Heart left ventricle (tissue), 16 donors: ENCODE measurements around the gene KCNQ4. TPM values are rescaled to one million over a fixed set of nuclear protein-coding genes. Genes with fewer than 3 reads are reported as not detected.
A peak's percentile ranks its signal among the peaks of the same experiment; 100 is the strongest.

Experiments used
- ATAC-seq, 4 donors: fragments of 200-7000 bp; cut with Tn5 transposase; one replicate each; pipeline ENCODE4 v1.9.1; 2020 to 2022; ENCODE audit warnings: moderate library complexity in 4 of 4, mild to moderate bottlenecking in 3 of 4, moderate number of reproducible peaks in 1 of 4
- DNase-seq, 5 donors: peaks; one replicate each; pipeline ENCODE4 v3.0.0-alpha.2; 2020
- H3K27ac ChIP-seq, 12 donors: fragments of 200-600 bp; sonication (generic) in 4 of 12; one replicate each; pipeline versions ENCODE4 v1.5.0 to v1.8.0; 2016 to 2022; ENCODE audit warnings: mild to moderate bottlenecking in 2 of 12
- H3K27me3 ChIP-seq, 9 donors: fragments of 200-600 bp; sonication (generic) in 2 of 9; one replicate each; pipeline versions ENCODE4 v1.5.1 to v1.8.0; 2016 to 2022; ENCODE audit warnings: mild to moderate bottlenecking in 3 of 9
- H3K36me3 ChIP-seq, 9 donors: fragments of 200-600 bp; sonication (generic) in 2 of 9; one replicate each; pipeline versions ENCODE4 v1.5.0 to v1.8.0; 2018 to 2022; ENCODE audit warnings: mild to moderate bottlenecking in 2 of 9
- H3K4me1 ChIP-seq, 12 donors: fragments of 200-600 bp; sonication (generic) in 4 of 12; one replicate each; pipeline versions ENCODE4 v1.5.0 to v1.8.0; 2016 to 2022; ENCODE audit warnings: mild to moderate bottlenecking in 3 of 12
- H3K4me3 ChIP-seq, 12 donors: fragments of 200-600 bp; sonication (generic) in 4 of 12; one replicate each; pipeline versions ENCODE4 v1.5.0 to v1.8.0; 2017 to 2022; ENCODE audit warnings: mild to moderate bottlenecking in 9 of 12, moderate library complexity in 4 of 12
- H3K9me3 ChIP-seq, 12 donors: fragments of 200-600 bp; sonication (generic) in 4 of 12; one replicate each; pipeline versions ENCODE4 v1.5.0 to v1.8.0; 2016 to 2022; ENCODE audit warnings: mild to moderate bottlenecking in 1 of 12
- POLR2A ChIP-seq, 2 donors: fragments of 450-650 bp; IDR thresholded peaks; one replicate each; pipeline ENCODE4 v1.6.1; 2017; ENCODE audit warnings: antibody characterized with exemption in 2 of 2, mild to moderate bottlenecking in 2 of 2, moderate library complexity in 2 of 2
- WGBS, 4 donors: extraction: QIAGEN DNeasy Blood & Tissue Kit in 2 of 4; methylation state at CpG; one replicate each; pipeline versions ENCODE4 v1.1.5 to v1.1.7; 2013 to 2018; 5-methylcytosine and 5-hydroxymethylcytosine counted together
- intact Hi-C, 10 donors: fragments of 100-400 bp; cut with DNase I; formaldehyde crosslinking; loops; one replicate each; pipeline versions ENCODE4 v1.11.1 to v1.14.2; 2022
- polyA plus RNA-seq, 2 donors: library from polyadenylated mRNA; stranded (reverse); fragments of 200-250 nt; gene quantifications; one replicate each; pipeline ENCODE4 v1.2.3, GENCODE V29; 2013
- total RNA-seq, 9 donors: library from RNA; depleted of rRNA in 2 of 9; stranded (reverse); fragments of >200 nt in 2 of 9; fragmentation: NEBNext Ultra II Directional in 3 of 9; extraction: Animal tissue kit (Norgen Biotek cat#: 25700) in 3 of 9; gene quantifications; one replicate each; pipeline versions ENCODE4 v1.1.0 to v1.2.4, GENCODE V29; 2016 to 2023
- TF ChIP-seq, protein P1 (sequence below), 12 donors: fragments of 200-600 bp; sonication (generic) in 4 of 12; IDR thresholded peaks; one replicate each; pipeline versions ENCODE4 v1.5.0 to v1.8.0; 2018 to 2022; ENCODE audit warnings: antibody characterized with exemption in 12 of 12, mild to moderate bottlenecking in 5 of 12
- donor health status: ischemic (EF 13 %, LVEDD 7.1; RV severe dilation, severe dysfunction).
- donor health status: healthy with polysubstance abuse.
- donor health status: DM: no; HTN: yes; CAD: no.
- donor health status: DM: no; HTN: no; CAD: no.
- donor health status: ischemic (EF 25% LVEDD 6.9; RV normal size, moderate dysfunction).
- donor health status: ischemic (EF 25% LVEDD 5.7; RV mildly dilated, moderate dysfunction).
- donor health status: healthy.
- donor health status: DM: yes; HTN: yes; CAD: no.
- donor health status: ischemic (EF 35%, LVEDD 5.7; RV mildly dilated, moderate dysfunction).
- donor health status: nonischemic (EF 11% LVEDD 7.7; RV severe dilation, severe dysfunction).
- donor health status: DM: yes; HTN: yes; CAD: no.
- donor health status: PGD.
- donor health status: ischemic (EF 29% LVEDD 5.4; RV normal size, mild dysfunction).
- donor health status: nonischemic (EF 23%, LVEDD 6.1; RV moderate dilation, normal function).

KCNQ4 gene
- total and polyA plus RNA-seq, 11 donors = 1.3 to 4.4 (median 1.9) TPM

- Histone ChIP-seq H3K4me3 (no peak overlapping the region), H3K4me1 (peaks cover 6 to 45% (median 29%) of the 10 kb centered on the region in 12 donors), H3K27ac (peak overlapping the region in 2 of 12 donors; percentile 18 to 79), H3K36me3 (no peaks in the 10 kb centered on the region), H3K9me3 (no peaks in the 10 kb centered on the region), H3K27me3 (no peaks in the 10 kb centered on the region)
- DNase-seq = peak in 3 of 5 donors; percentile 76 to 90 (median 84)
- TF ChIP-seq POLR2A (IDR thresholded peaks at IDR 0.05) = no peak
- TF ChIP-seq, protein P1, sequence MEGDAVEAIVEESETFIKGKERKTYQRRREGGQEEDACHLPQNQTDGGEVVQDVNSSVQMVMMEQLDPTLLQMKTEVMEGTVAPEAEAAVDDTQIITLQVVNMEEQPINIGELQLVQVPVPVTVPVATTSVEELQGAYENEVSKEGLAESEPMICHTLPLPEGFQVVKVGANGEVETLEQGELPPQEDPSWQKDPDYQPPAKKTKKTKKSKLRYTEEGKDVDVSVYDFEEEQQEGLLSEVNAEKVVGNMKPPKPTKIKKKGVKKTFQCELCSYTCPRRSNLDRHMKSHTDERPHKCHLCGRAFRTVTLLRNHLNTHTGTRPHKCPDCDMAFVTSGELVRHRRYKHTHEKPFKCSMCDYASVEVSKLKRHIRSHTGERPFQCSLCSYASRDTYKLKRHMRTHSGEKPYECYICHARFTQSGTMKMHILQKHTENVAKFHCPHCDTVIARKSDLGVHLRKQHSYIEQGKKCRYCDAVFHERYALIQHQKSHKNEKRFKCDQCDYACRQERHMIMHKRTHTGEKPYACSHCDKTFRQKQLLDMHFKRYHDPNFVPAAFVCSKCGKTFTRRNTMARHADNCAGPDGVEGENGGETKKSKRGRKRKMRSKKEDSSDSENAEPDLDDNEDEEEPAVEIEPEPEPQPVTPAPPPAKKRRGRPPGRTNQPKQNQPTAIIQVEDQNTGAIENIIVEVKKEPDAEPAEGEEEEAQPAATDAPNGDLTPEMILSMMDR (IDR thresholded peaks at IDR 0.05) = no peak
- 59 to 69% (median 64%) methylated on average over 9 of the region's 9 CpGs for WGBS, 4 donors
- peak; percentile 68 to 92 (median 79) for ATAC-seq
- intact Hi-C loops = no loop called here
Observed at GRCh38 chr1:40796939-40797667, 13.5 kb downstream of the KCNQ4 start.

DNA sequence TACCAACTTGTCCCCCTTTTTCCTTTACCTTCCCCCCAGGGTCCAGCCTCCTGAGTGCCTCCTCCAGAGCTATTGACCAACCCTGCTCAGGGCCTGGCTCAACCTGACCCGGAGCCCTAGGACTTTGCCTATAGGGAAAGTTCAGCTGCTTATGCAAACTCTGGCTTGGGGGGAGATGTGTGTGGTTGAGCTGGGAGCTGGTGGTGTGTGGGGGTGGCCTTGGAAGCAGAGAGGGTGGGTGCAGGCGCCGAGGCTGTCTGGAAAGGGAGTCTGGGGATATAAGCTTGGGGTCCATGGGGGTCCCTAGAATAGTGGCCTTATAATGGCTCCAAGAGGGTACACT, 14.1 kb downstream of the KCNQ4 start:
- intact Hi-C loops = no loop called here
- ATAC-seq (no peak), DNase-seq (peak in 1 of 5 donors; percentile 46)
- WGBS, 4 donors = 91 to 97% (median 94%) methylated on average over 3 of the region's 3 CpGs
- H3K9me3 ChIP-seq = no peaks in the 10 kb centered on the region
- peak overlapping the region in 1 of 12 donors; percentile 79 for H3K27ac ChIP-seq
- no peak overlapping the region for H3K4me3 ChIP-seq
- H3K27me3 ChIP-seq = no peaks in the 10 kb centered on the region
- TF ChIP-seq, protein P1 (IDR thresholded peaks at IDR 0.05) = no peak
- no peak for TF ChIP-seq POLR2A (IDR thresholded peaks at IDR 0.05)
- no peaks in the 10 kb centered on the region for H3K36me3 ChIP-seq
- peaks cover 6 to 50% (median 31%) of the 10 kb centered on the region in 12 donors for H3K4me1 ChIP-seq

DNA sequence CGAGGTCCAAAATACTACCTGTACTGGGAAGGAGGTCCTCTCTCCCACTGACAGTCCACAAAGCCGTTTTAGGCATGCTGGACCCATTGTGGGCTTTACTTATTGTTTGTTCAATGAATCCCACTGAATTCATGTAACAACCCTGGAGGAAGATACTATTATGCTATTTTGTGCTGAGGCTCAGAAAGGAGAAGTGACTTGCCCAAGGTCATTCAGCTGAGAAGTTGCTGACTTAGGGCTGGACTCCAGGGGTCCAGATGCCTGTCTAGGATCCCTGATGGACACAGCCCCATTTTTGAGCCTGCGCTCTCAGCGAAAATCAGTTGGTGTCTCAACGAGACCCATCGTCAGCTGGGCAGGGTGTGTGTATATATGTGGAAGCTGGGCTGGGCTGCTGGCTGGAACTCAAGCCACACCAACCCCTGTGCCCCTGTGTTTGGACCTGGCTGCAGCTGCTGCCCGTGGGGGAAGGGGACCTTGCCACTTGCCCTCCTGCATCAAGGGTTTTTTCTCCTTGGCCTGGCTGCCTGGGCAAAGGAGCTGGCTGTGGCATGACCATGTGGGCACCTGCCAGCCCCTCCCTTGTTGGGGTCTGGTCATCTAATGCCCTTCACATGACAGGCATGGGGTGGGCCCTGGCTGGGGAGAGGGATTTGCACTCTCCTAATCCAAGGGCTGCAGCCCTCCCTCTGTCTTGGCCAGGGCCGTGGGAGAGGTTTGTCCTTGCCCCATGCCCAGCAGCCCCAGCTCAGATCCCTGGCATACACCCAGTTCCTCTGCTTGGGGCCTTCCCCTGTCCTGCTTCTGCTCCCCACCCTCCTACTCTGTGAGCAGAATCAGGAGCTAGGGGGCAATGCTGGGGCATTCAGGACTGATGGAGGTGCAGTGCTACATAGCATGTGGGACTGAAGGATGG, 15.0 kb downstream of the KCNQ4 start:
- H3K4me1 ChIP-seq = peaks cover 6 to 51% (median 31%) of the 10 kb centered on the region in 12 donors
- TF ChIP-seq POLR2A (IDR thresholded peaks at IDR 0.05) = no peak
- TF ChIP-seq, protein P1 (IDR thresholded peaks at IDR 0.05) = no peak
- no peaks in the 10 kb centered on the region for H3K9me3 ChIP-seq
- intact Hi-C loops = no loop called here
- no peak overlapping the region for H3K4me3 ChIP-seq
- DNase-seq (no peak), ATAC-seq (peak in 1 of 4 donors; percentile 17)
- H3K27me3 ChIP-seq = no peaks in the 10 kb centered on the region
- 68 to 84% (median 79%) methylated on average over 7 to 8 of the region's 8 CpGs for WGBS, 4 donors
- H3K27ac ChIP-seq = peak overlapping the region in 1 of 12 donors; percentile 79
- no peaks in the 10 kb centered on the region for H3K36me3 ChIP-seq

DNA sequence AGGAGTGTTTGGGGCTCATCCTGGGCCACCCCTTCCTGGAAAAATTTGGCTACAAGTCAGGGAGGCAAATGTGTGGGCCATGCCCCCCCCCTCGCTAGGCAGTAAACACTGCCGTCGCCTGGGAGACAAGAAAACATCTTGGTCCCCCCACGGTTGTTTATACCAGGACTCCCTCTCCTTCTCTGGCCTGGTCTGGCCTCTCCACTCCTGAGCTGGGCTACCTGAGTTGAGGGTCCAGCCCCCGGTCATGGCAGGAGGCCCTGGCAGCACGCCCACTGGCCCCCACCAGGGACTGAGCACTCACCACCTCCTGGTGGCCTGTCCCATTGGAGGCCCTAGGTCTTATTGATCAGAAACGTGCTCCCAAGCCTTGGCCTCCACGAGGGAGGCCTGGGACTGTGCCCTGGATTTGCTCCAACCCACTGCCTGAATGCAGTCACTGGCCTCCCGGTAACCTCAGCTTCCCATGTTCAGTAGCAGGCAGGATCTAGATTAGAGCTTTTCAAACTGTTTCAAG, 15.8 kb downstream of the KCNQ4 start:
- no peak for TF ChIP-seq POLR2A (IDR thresholded peaks at IDR 0.05)
- TF ChIP-seq, protein P1 (IDR thresholded peaks at IDR 0.05) = no peak
- Histone ChIP-seq H3K4me3 (no peak overlapping the region), H3K36me3 (no peaks in the 10 kb centered on the region), H3K9me3 (no peaks in the 10 kb centered on the region), H3K27ac (peak overlapping the region in 1 of 12 donors; percentile 79), H3K27me3 (no peaks in the 10 kb centered on the region), H3K4me1 (peaks cover 6 to 51% (median 31%) of the 10 kb centered on the region in 12 donors)
- peak in 1 of 4 donors; percentile 21 for ATAC-seq
- DNase-seq = peak in 1 of 5 donors; percentile 62
- WGBS, 4 donors = 42 to 54% (median 47%) methylated on average over 6 to 9 of the region's 9 CpGs
- intact Hi-C loops = no loop called here
